Measurements from ENCODE around the gene TNIK.

DNA sequence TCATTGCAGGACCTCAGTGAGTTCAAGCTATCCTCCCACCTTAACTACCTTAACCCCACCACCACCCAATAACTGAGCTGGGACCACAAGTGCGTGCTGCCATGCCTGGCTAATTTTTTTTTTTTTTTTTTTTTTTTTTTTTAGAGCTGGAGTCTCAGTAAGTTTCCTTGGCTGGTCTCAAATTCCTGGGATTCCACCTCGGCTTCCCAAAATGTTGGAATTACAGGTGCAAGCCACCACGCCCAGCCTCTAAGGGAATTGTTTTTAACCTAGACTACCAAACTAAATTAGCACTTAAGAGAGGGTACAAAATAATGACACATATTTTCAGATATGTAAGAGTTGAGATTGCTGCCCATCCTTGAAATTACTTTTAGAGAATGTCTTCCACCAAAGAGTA lies 4.3 kb upstream of the TNIK start:
- no peak for TF ChIP-seq EZH2 (IDR thresholded peaks at IDR 0.05; ENCODE audit: borderline replicate concordance, insufficient read depth, low read length, poor library complexity, severe bottlenecking)
- TF ChIP-seq POLR2AphosphoS5 (IDR thresholded peaks at IDR 0.05): no peak
- TF ChIP-seq, protein P1, sequence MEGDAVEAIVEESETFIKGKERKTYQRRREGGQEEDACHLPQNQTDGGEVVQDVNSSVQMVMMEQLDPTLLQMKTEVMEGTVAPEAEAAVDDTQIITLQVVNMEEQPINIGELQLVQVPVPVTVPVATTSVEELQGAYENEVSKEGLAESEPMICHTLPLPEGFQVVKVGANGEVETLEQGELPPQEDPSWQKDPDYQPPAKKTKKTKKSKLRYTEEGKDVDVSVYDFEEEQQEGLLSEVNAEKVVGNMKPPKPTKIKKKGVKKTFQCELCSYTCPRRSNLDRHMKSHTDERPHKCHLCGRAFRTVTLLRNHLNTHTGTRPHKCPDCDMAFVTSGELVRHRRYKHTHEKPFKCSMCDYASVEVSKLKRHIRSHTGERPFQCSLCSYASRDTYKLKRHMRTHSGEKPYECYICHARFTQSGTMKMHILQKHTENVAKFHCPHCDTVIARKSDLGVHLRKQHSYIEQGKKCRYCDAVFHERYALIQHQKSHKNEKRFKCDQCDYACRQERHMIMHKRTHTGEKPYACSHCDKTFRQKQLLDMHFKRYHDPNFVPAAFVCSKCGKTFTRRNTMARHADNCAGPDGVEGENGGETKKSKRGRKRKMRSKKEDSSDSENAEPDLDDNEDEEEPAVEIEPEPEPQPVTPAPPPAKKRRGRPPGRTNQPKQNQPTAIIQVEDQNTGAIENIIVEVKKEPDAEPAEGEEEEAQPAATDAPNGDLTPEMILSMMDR (IDR thresholded peaks at IDR 0.05; ENCODE audit: poor library complexity, severe bottlenecking): no peak
- TF ChIP-seq TAF1 (IDR thresholded peaks at IDR 0.05; ENCODE audit: low read depth): no peak
- no peak for TF ChIP-seq EP300 (conservative IDR thresholded peaks at IDR 0.05; ENCODE audit: poor library complexity, severe bottlenecking)
